H1 (cell line): ENCODE measurements around the gene RALA. TPM values are rescaled to one million over a fixed set of nuclear protein-coding genes. Genes with fewer than 3 reads are reported as not detected.

Experiments used
- CTCF ChIA-PET: fragments of 300-600 bp; sonication (Branson Sonifier 250); formaldehyde crosslinking; loops from one replicate; lab custom pipeline; 2021; ENCODE audit not compliant: partially characterized antibody; lab: Charles Lee
- POLR2A ChIA-PET: fragments of 300-600 bp; sonication (Branson Sonifier 250); formaldehyde crosslinking; loops from one replicate; lab custom pipeline; 2021; ENCODE audit warnings: inconsistent platforms; ENCODE audit not compliant: partially characterized antibody; lab: Charles Lee
- DNase-seq, 2 experiments: peaks; one replicate each; pipeline versions ENCODE4 v3.0.0 to v3.0.0-alpha.2; 2010 to 2022; ENCODE audit warnings: low spot score in 2 of 2, low read depth in 1 of 2, mixed read lengths in 1 of 2
- FAIRE-seq: peaks from 2 replicates; lab custom pipeline; 2011; peaks lifted over from hg19 to GRCh38; lab: Jason Lieb, UNC
- H2AFZ ChIP-seq: 2 replicates; pipeline ENCODE4 v1.8.1; 2012; ENCODE audit warnings: low read length, inconsistent platforms
- H2AK5ac ChIP-seq: 2 replicates; pipeline ENCODE4 v1.6.1; 2013; ENCODE audit warnings: low read depth, low read length
- H2BK120ac ChIP-seq: replicated peaks from 2 replicates; pipeline ENCODE3; 2013; ENCODE audit warnings: low read depth, low read length, inconsistent platforms
- H2BK12ac ChIP-seq: 2 replicates; pipeline ENCODE4 v1.6.1; 2013; ENCODE audit warnings: low read depth, low read length
- H2BK15ac ChIP-seq: 2 replicates; pipeline ENCODE4 v1.6.1; 2013; ENCODE audit warnings: low read length
- H2BK20ac ChIP-seq: 2 replicates; pipeline ENCODE4 v1.6.1; 2013; ENCODE audit warnings: low read length
- H2BK5ac ChIP-seq: 2 replicates; pipeline ENCODE4 v1.6.1; 2013; ENCODE audit warnings: low read depth, low read length
- H3K14ac ChIP-seq: 2 replicates; pipeline ENCODE4 v1.6.1; 2013; ENCODE audit warnings: inconsistent platforms; ENCODE audit not compliant: insufficient read length
- H3K18ac ChIP-seq: 2 replicates; pipeline ENCODE4 v1.6.1; 2013; ENCODE audit warnings: low read length; ENCODE audit errors: extremely low read depth
- H3K23ac ChIP-seq: 2 replicates; pipeline ENCODE4 v1.6.1; 2013; ENCODE audit warnings: inconsistent platforms; ENCODE audit not compliant: insufficient read length
- H3K23me2 ChIP-seq: 2 replicates; pipeline ENCODE4 v1.6.1; 2013; ENCODE audit warnings: low read depth, low read length
- H3K27ac ChIP-seq: 2 replicates; pipeline ENCODE4 v1.6.1; 2011; ENCODE audit warnings: low read depth, low read length, inconsistent platforms
- H3K27me3 ChIP-seq, 4 experiments: replicated peaks in 1 of 4; 1 replicate in 1 of 4; 2 replicates in 3 of 4; pipeline versions ENCODE4 v1.6.1 to v1.8.1; 2011 to 2013; ENCODE audit warnings: low read length in 3 of 4, mild to moderate bottlenecking in 3 of 4, inconsistent platforms in 2 of 4, mixed read lengths in 2 of 4, moderate library complexity in 1 of 4; ENCODE audit not compliant: control insufficient read depth in 3 of 4, insufficient read depth in 3 of 4; ENCODE audit errors: extremely low read depth in 1 of 4
- H3K36me3 ChIP-seq, 4 experiments: 2 replicates each; pipeline versions ENCODE4 v1.6.1 to v1.8.1; 2011 to 2013; ENCODE audit warnings: mild to moderate bottlenecking in 4 of 4, low read length in 3 of 4, moderate library complexity in 2 of 4, control low read depth in 1 of 4, inconsistent platforms in 1 of 4; ENCODE audit not compliant: insufficient read depth in 4 of 4, control insufficient read depth in 2 of 4
- H3K4ac ChIP-seq: replicated peaks from 2 replicates; pipeline ENCODE3; 2013; ENCODE audit warnings: low read length, low read depth, mixed read lengths, inconsistent platforms; ENCODE audit not compliant: insufficient read length
- H3K4me1 ChIP-seq, 4 experiments: replicated peaks in 1 of 4; 1 replicate in 1 of 4; 2 replicates in 3 of 4; pipeline versions ENCODE4 v1.6.1 to v1.8.1; 2011 to 2013; ENCODE audit warnings: low read length in 3 of 4, inconsistent platforms in 2 of 4, mixed read lengths in 1 of 4; ENCODE audit not compliant: insufficient read depth in 4 of 4, control insufficient read depth in 3 of 4
- H3K4me2 ChIP-seq, 2 experiments: 2 replicates each; pipeline versions ENCODE4 v1.6.1 to v1.8.1; 2011 to 2013; ENCODE audit warnings: low read depth in 2 of 2, low read length in 2 of 2, control low read depth in 1 of 2, inconsistent platforms in 1 of 2, mild to moderate bottlenecking in 1 of 2; ENCODE audit not compliant: insufficient read depth in 1 of 2
- H3K4me3 ChIP-seq, 4 experiments: fragments of 200-600, 300-600 bp in 1 of 4; sonication (generic), shearing (Covaris generic), sonication (Bioruptor Twin) in 1 of 4; 2 replicates each; pipeline versions ENCODE4 v1.5.1 to v1.8.1; 2011 to 2016; ENCODE audit warnings: low read length in 4 of 4, low read depth in 3 of 4, control low read depth in 2 of 4, inconsistent platforms in 2 of 4, mild to moderate bottlenecking in 2 of 4, mixed read lengths in 1 of 4, moderate library complexity in 1 of 4; ENCODE audit not compliant: insufficient read depth in 2 of 4; ENCODE audit errors: extremely low read depth in 1 of 4
- H3K56ac ChIP-seq: replicated peaks from 2 replicates; pipeline ENCODE3; 2013; ENCODE audit warnings: low read depth, mild to moderate bottlenecking, mixed read lengths, low read length, inconsistent platforms; ENCODE audit not compliant: insufficient read length
- H3K79me1 ChIP-seq: 2 replicates; pipeline ENCODE4 v1.6.1; 2013; ENCODE audit warnings: low read depth, low read length, control low read depth
- H3K79me2 ChIP-seq, 2 experiments: 2 replicates each; pipeline versions ENCODE4 v1.6.1 to v1.8.1; 2012 to 2013; ENCODE audit warnings: low read length in 2 of 2, mild to moderate bottlenecking in 2 of 2, inconsistent platforms in 1 of 2; ENCODE audit not compliant: insufficient read depth in 2 of 2, control insufficient read depth in 1 of 2
- H3K9ac ChIP-seq, 4 experiments: replicated peaks in 1 of 4; 1 replicate in 1 of 4; 2 replicates in 3 of 4; pipeline versions ENCODE4 v1.6.1 to v1.8.1; 2011 to 2013; ENCODE audit warnings: low read depth in 3 of 4, low read length in 3 of 4, control low read depth in 2 of 4, mild to moderate bottlenecking in 2 of 4, moderate library complexity in 2 of 4, inconsistent platforms in 1 of 4; ENCODE audit errors: extremely low read depth in 1 of 4
- H3K9me3 ChIP-seq, 2 experiments: 2 replicates each; pipeline versions ENCODE4 v1.6.1 to v1.8.1; 2012 to 2013; ENCODE audit warnings: mild to moderate bottlenecking in 2 of 2, moderate library complexity in 2 of 2, control low read depth in 1 of 2, inconsistent platforms in 1 of 2, low read depth in 1 of 2, low read length in 1 of 2, mixed read lengths in 1 of 2; ENCODE audit not compliant: insufficient read depth in 2 of 2
- H4K20me1 ChIP-seq, 2 experiments: replicated peaks in 1 of 2; 2 replicates each; pipeline versions ENCODE3 to v1.8.1; 2011 to 2013; ENCODE audit warnings: inconsistent platforms in 2 of 2, low read length in 2 of 2, mild to moderate bottlenecking in 1 of 2; ENCODE audit not compliant: insufficient read depth in 2 of 2, control insufficient read depth in 1 of 2
- H4K5ac ChIP-seq: 2 replicates; pipeline ENCODE4 v1.6.1; 2013; ENCODE audit warnings: low read length, low read depth, mixed read lengths, inconsistent platforms; ENCODE audit not compliant: insufficient read length
- H4K8ac ChIP-seq: 2 replicates; pipeline ENCODE4 v1.8.0; 2013; ENCODE audit warnings: mild to moderate bottlenecking, moderate library complexity, low read length, inconsistent platforms; ENCODE audit not compliant: insufficient read depth; ENCODE audit errors: extremely low read depth
- H4K91ac ChIP-seq: replicated peaks from 2 replicates; pipeline ENCODE3; 2013; ENCODE audit warnings: low read length, mixed read lengths, inconsistent platforms; ENCODE audit not compliant: insufficient read length
- BACH1 ChIP-seq: IDR thresholded peaks from 2 replicates; pipeline ENCODE4 v1.6.1; 2012; ENCODE audit warnings: low read length, improper control_type of control experiment
- TCF12 ChIP-seq: IDR thresholded peaks from 2 replicates; pipeline ENCODE4 v1.6.1; 2011; ENCODE audit warnings: low read depth, mild to moderate bottlenecking, low read length
- WGBS, 2 experiments: shearing (Covaris generic) in 1 of 2; methylation state at CpG; one replicate each; pipeline versions ENCODE4 v1.1.6 to v1.1.7; 2013 to 2015; ENCODE audit warnings: low lambda C conversion rate in 2 of 2, mixed read lengths in 2 of 2, inconsistent platforms in 1 of 2, low coverage in 1 of 2, missing lambda C conversion rate in 1 of 2; ENCODE audit not compliant: insufficient replicate concordance in 2 of 2, insufficient coverage in 1 of 2, insufficient read length in 1 of 2; ENCODE audit errors: extremely low coverage in 1 of 2, missing lambda C conversion rate in 1 of 2; 5-methylcytosine and 5-hydroxymethylcytosine counted together
- polyA plus RNA-seq, 7 experiments: library from polyadenylated mRNA; depleted of rRNA in 3 of 7; stranded (reverse) in 5 of 7; unstranded in 2 of 7; fragments of >200 nt in 5 of 7; fragments of 200-250 nt in 2 of 7; gene quantifications; 1 replicate in 5 of 7; 2 replicates in 1 of 7; 4 replicates in 1 of 7; pipeline versions ENCODE4 v1.2.1 to v1.2.3, GENCODE V29; 2011 to 2013; ENCODE audit warnings: missing spikeins in 2 of 7, mixed read lengths in 2 of 7
- total RNA-seq: library from RNA; stranded (reverse); fragmentation: NEBNext Ultra II Directional; extraction: Animal tissue kit (Norgen Biotek cat#: 25700); gene quantifications from 2 replicates; pipeline ENCODE4 v1.2.1, GENCODE V29; 2021

RALA gene
- total and polyA plus RNA-seq, 2 of the 8 experiments (the other 6 are each of a cell fraction or from before 2014, with no cell fraction given): 24.1 to 72.8 TPM

DNA sequence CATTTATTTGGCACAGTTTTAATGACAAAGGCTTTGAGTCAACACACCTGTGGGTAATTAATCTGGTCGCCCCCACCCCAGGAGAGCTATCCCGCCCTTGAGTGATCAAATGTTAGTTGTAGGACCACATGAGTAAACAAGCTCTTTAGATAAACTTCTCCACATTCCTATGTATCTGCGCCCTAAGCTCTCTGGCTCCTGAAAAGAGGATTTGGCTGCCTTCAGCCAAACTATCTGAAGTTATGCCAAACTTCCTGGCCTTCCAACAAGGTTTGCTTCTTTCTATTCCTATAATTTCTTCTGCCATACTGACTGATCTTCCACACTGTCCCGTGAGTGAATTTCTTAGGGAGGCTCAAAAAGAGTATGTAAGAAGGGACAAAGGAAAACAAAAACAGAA, 134.2 kb downstream of the RALA start:
- H3K9ac ChIP-seq: no peak overlapping the region
- FAIRE-seq (no peak), DNase-seq (no peak)
- H3K27ac ChIP-seq: no peak overlapping the region
- no peak overlapping the region for H2BK120ac ChIP-seq
- no peak overlapping the region for H3K56ac ChIP-seq
- H3K36me3 ChIP-seq: peaks cover 0 to 4% (median 0%) of the 10 kb centered on the region in 4 experiments; a peak in 1 of 8 replicates
- CTCF ChIA-PET: interaction anchor here (0.9 to 7.8 kb wide), 4 partner anchors 9 to 177 kb away, joined by 4 to 53 read pairs (median 22); no protein-coding TSS in a partner anchor
- H3K9me3 ChIP-seq: peaks cover 3 to 7% of the 10 kb centered on the region in 2 experiments; a peak in 2 of 4 replicates
- H2BK15ac ChIP-seq: no peak overlapping the region
- no peak overlapping the region for H4K91ac ChIP-seq
- no peak overlapping the region for H3K18ac ChIP-seq
- no peaks in the 10 kb centered on the region for H3K79me1 ChIP-seq
- H3K4me1 ChIP-seq: peaks cover 0 to 7% (median 3%) of the 10 kb centered on the region in 4 experiments; a peak in 3 of 7 replicates
- no peaks in the 10 kb centered on the region for H3K79me2 ChIP-seq
- no peak overlapping the region for H2BK20ac ChIP-seq
- H3K27me3 ChIP-seq: no peaks in the 10 kb centered on the region
- TF ChIP-seq BACH1 (no peak), TCF12 (peak; percentile 66; the same call in 1 of the 2 replicates)
- H3K14ac ChIP-seq: no peak overlapping the region
- WGBS, 2 experiments: 96% methylated on average over 4 of the region's 4 CpGs; no CpG with 5 or more reads in 1 of the 2 experiments
- POLR2A ChIA-PET: no interaction called here
- H3K4me2 ChIP-seq: no peak overlapping the region
- H3K23me2 ChIP-seq: no peaks in the 10 kb centered on the region
- H2AK5ac ChIP-seq: no peak overlapping the region
- no peaks in the 10 kb centered on the region for H4K20me1 ChIP-seq
- no peak overlapping the region for H4K8ac ChIP-seq
- no peak overlapping the region for H3K4ac ChIP-seq
- no peak overlapping the region for H2AFZ ChIP-seq
- H2BK12ac ChIP-seq: no peak overlapping the region
- H3K4me3 ChIP-seq: no peak overlapping the region
- H3K23ac ChIP-seq: no peak overlapping the region
- H2BK5ac ChIP-seq: no peak overlapping the region
- H4K5ac ChIP-seq: no peak overlapping the region

Other genes with a start within 250 kb of the RALA start
- 30.0 and 38.0 TPM in 2 replicates for gene YAE1, start 57.2 kb upstream of the RALA start, total RNA-seq
- 11.7 and 24.1 TPM in 2 replicates for gene YAE1, start 57.2 kb upstream of the RALA start, polyA plus RNA-seq (2011; rRNA removed)